Measurements from ENCODE around the gene SEMA4G.

Gene SEMA4G

GRCh38 chr10:100969187-100970075 lies at the start of gene SEMA4G:
Gene SEMA4G, plus strand, starts transcription at chr10:100969504. Its CDS starts 3,409 bp downstream, at chr10:100972913.
- in situ Hi-C loops (cut with HindIII; ENCODE audit: low pct_ligation_motif_present, low sequenced_read_pairs) = no loop called here
- H3K27me3 ChIP-seq (replicated peaks) = no peaks in the 10 kb centered on the region
- no peak within 1 kb of the TSS for H3K27ac ChIP-seq
- H3K4me3 ChIP-seq (ENCODE audit: low read depth, low read length) = peak within 1 kb of the TSS; percentile 62
- TF ChIP-seq CTCF (IDR thresholded peaks at IDR 0.05; ENCODE audit: low read depth, low read length, missing control alignments) = peak; percentile 94
- peaks cover 9% of the 10 kb centered on the region for H3K36me3 ChIP-seq (replicated peaks)
- peak; percentile 16 for DNase-seq

- Histone ChIP-seq H3K36me3 (replicated peaks) (peaks cover 62% of the 10 kb centered on the region), H3K4me3 (ENCODE audit: low read depth, low read length) (no peak overlapping the region), H3K27me3 (replicated peaks) (no peaks in the 10 kb centered on the region), H3K27ac (no peak overlapping the region)
- DNase-seq = no peak
- in situ Hi-C loops (cut with HindIII; ENCODE audit: low pct_ligation_motif_present, low sequenced_read_pairs) = no loop called here
- no peak for TF ChIP-seq CTCF (IDR thresholded peaks at IDR 0.05; ENCODE audit: low read depth, low read length, missing control alignments)
These were observed 45.7 kb upstream of the SEMA4G start for GRCh38 chr10:100923580-100923979.

GRCh38 chr10:100927266-100927665 lies 42.0 kb upstream of the SEMA4G start:
- Histone ChIP-seq H3K4me3 (ENCODE audit: low read depth, low read length) (no peak overlapping the region), H3K27ac (no peak overlapping the region), H3K36me3 (replicated peaks) (peaks cover 66% of the 10 kb centered on the region), H3K27me3 (replicated peaks) (no peaks in the 10 kb centered on the region)
- in situ Hi-C loops (cut with HindIII; ENCODE audit: low pct_ligation_motif_present, low sequenced_read_pairs) = no loop called here
- no peak for DNase-seq
- no peak for TF ChIP-seq CTCF (IDR thresholded peaks at IDR 0.05; ENCODE audit: low read depth, low read length, missing control alignments)

GRCh38 chr10:100928039-100928438 lies 41.3 kb upstream of the SEMA4G start:
- no peak for TF ChIP-seq CTCF (IDR thresholded peaks at IDR 0.05; ENCODE audit: low read depth, low read length, missing control alignments)
- in situ Hi-C loops (cut with HindIII; ENCODE audit: low pct_ligation_motif_present, low sequenced_read_pairs) = no loop called here
- no peak for DNase-seq
- Histone ChIP-seq H3K36me3 (replicated peaks) (peaks cover 69% of the 10 kb centered on the region), H3K27ac (no peak overlapping the region), H3K27me3 (replicated peaks) (no peaks in the 10 kb centered on the region), H3K4me3 (ENCODE audit: low read depth, low read length) (no peak overlapping the region)

GRCh38 chr10:100930368-100930767 lies 38.9 kb upstream of the SEMA4G start:
- in situ Hi-C loops (cut with HindIII; ENCODE audit: low pct_ligation_motif_present, low sequenced_read_pairs) = no loop called here
- Histone ChIP-seq H3K27ac (no peak overlapping the region), H3K27me3 (replicated peaks) (no peaks in the 10 kb centered on the region), H3K4me3 (ENCODE audit: low read depth, low read length) (no peak overlapping the region), H3K36me3 (replicated peaks) (peaks cover 59% of the 10 kb centered on the region)
- peak; percentile 30 for TF ChIP-seq CTCF (IDR thresholded peaks at IDR 0.05; ENCODE audit: low read depth, low read length, missing control alignments)
- DNase-seq = no peak
